ENCODE results near the gene ABCA5.

DNA sequence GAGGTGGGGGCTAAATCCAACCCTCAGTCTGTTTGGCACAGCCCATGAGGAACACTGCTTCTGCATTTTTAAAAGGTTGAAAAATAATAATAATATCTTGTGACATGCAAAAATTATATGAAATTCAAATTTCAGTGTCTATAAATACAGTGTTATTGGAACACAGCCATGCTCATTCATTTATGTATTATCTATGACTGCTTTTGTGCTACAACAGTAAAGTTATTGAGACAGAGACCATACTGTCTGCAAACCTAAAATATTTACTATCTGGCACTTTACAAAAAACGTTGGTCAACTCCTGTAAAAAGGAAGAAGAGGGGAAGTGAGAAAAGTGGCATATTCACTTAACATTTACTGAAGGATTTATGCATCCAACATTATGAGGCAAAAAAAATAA is 3.1 kb downstream of the ABCA5 start:
- TF ChIP-seq FOS (IDR thresholded peaks at IDR 0.05; ENCODE audit: borderline replicate concordance, insufficient read depth, low read length): no peak
- TF ChIP-seq POLR2AphosphoS5 (IDR thresholded peaks at IDR 0.05; ENCODE audit: insufficient read depth, low read depth, low read length): no peak
- TF ChIP-seq, protein P1, sequence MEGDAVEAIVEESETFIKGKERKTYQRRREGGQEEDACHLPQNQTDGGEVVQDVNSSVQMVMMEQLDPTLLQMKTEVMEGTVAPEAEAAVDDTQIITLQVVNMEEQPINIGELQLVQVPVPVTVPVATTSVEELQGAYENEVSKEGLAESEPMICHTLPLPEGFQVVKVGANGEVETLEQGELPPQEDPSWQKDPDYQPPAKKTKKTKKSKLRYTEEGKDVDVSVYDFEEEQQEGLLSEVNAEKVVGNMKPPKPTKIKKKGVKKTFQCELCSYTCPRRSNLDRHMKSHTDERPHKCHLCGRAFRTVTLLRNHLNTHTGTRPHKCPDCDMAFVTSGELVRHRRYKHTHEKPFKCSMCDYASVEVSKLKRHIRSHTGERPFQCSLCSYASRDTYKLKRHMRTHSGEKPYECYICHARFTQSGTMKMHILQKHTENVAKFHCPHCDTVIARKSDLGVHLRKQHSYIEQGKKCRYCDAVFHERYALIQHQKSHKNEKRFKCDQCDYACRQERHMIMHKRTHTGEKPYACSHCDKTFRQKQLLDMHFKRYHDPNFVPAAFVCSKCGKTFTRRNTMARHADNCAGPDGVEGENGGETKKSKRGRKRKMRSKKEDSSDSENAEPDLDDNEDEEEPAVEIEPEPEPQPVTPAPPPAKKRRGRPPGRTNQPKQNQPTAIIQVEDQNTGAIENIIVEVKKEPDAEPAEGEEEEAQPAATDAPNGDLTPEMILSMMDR (IDR thresholded peaks at IDR 0.05; ENCODE audit: extremely low read depth in 1 of 2, insufficient read depth in 1 of 2, low read depth in 1 of 2, low read length in 2 of 2): no peak
- TF ChIP-seq EZH2 (IDR thresholded peaks at IDR 0.05; ENCODE audit: borderline replicate concordance, low read depth, low read length, severe bottlenecking): no peak
- no peak for TF ChIP-seq MYC (IDR thresholded peaks at IDR 0.05; ENCODE audit: low read depth, low read length)
- TF ChIP-seq JUN (IDR thresholded peaks at IDR 0.05; ENCODE audit: borderline replicate concordance, insufficient read depth, insufficient read length, low read depth): no peak
